Measurements from ENCODE around the gene DNAJB12.
A peak's percentile ranks its signal among the peaks of the same experiment; 100 is the strongest.
"Not testable (repeated sequence)": the region's sequence is repeated elsewhere in the genome, so short reads cannot be mapped to it uniquely, and the experiment has no call there.

Gene DNAJB12

GRCh38 chr10:72310241-72310633 lies 44.5 kb downstream of the DNAJB12 start:
- Histone ChIP-seq H3K9me3 (ENCODE audit: low read length) (no peaks in the 10 kb centered on the region), H3K9ac (ENCODE audit: low read length) (no peak overlapping the region), H3K36me3 (ENCODE audit: insufficient read depth, low read length) (no peaks in the 10 kb centered on the region), H3K27me3 (ENCODE audit: control insufficient read depth in 1 of 2, insufficient read depth in 2 of 2, low read length in 2 of 2) (no peaks in the 10 kb centered on the region), H3K27ac (ENCODE audit: low read depth, low read length) (no peak overlapping the region), H3K4me1 (ENCODE audit: insufficient read depth, low read length) (peaks cover 9% of the 10 kb centered on the region), H3K4me3 (ENCODE audit: low read depth in 1 of 2, low read length in 2 of 2) (no peak overlapping the region)

- Histone ChIP-seq H3K27ac (ENCODE audit: low read depth, low read length) (no peak overlapping the region), H3K9ac (ENCODE audit: low read length) (no peak overlapping the region), H3K4me3 (ENCODE audit: low read depth in 1 of 2, low read length in 2 of 2) (no peak overlapping the region)
Observed at GRCh38 chr10:72309290-72310240, 45.2 kb downstream of the DNAJB12 start.

GRCh38 chr10:72308320-72308987 lies 46.3 kb downstream of the DNAJB12 start:
- Histone ChIP-seq H3K27ac (ENCODE audit: low read depth, low read length) (no peak overlapping the region), H3K36me3 (ENCODE audit: insufficient read depth, low read length) (no peaks in the 10 kb centered on the region), H3K9ac (ENCODE audit: low read length) (no peak overlapping the region), H3K9me3 (ENCODE audit: low read length) (no peaks in the 10 kb centered on the region), H3K27me3 (ENCODE audit: control insufficient read depth in 1 of 2, insufficient read depth in 2 of 2, low read length in 2 of 2) (no peaks in the 10 kb centered on the region), H3K4me1 (ENCODE audit: insufficient read depth, low read length) (peaks cover 4% of the 10 kb centered on the region), H3K4me3 (ENCODE audit: low read depth in 1 of 2, low read length in 2 of 2) (no peak overlapping the region)

More at GRCh38 chr10:72309290-72310240, 45.2 kb downstream of the DNAJB12 start:
- no peaks in the 10 kb centered on the region for H3K27me3 ChIP-seq (ENCODE audit: control insufficient read depth in 1 of 2, insufficient read depth in 2 of 2, low read length in 2 of 2)
- H3K4me1 ChIP-seq (ENCODE audit: insufficient read depth, low read length), result peaks cover 4% of the 10 kb centered on the region
- no peaks in the 10 kb centered on the region for H3K36me3 ChIP-seq (ENCODE audit: insufficient read depth, low read length)
- no peaks in the 10 kb centered on the region for H3K9me3 ChIP-seq (ENCODE audit: low read length)

- H3K4me1 ChIP-seq (ENCODE audit: insufficient read depth, low read length); H3K4me3 ChIP-seq (ENCODE audit: low read depth in 1 of 2, low read length in 2 of 2); H3K27me3 ChIP-seq (ENCODE audit: control insufficient read depth in 1 of 2, insufficient read depth in 2 of 2, low read length in 2 of 2); H3K9me3 ChIP-seq (ENCODE audit: low read length); H3K9ac ChIP-seq (ENCODE audit: low read length); H3K27ac ChIP-seq (ENCODE audit: low read depth, low read length); H3K36me3 ChIP-seq (ENCODE audit: insufficient read depth, low read length): not testable (repeated sequence)
Observed at GRCh38 chr10:72307711-72308110, 47.0 kb downstream of the DNAJB12 start.

- no peak overlapping the region for H3K27ac ChIP-seq (ENCODE audit: low read depth, low read length)
- H3K9ac ChIP-seq (ENCODE audit: low read length), result no peak overlapping the region
- H3K27me3 ChIP-seq (ENCODE audit: control insufficient read depth in 1 of 2, insufficient read depth in 2 of 2, low read length in 2 of 2), result no peaks in the 10 kb centered on the region
- H3K4me3 ChIP-seq (ENCODE audit: low read depth in 1 of 2, low read length in 2 of 2), result no peak overlapping the region
- no peaks in the 10 kb centered on the region for H3K36me3 ChIP-seq (ENCODE audit: insufficient read depth, low read length)
- H3K4me1 ChIP-seq (ENCODE audit: insufficient read depth, low read length), result peaks cover 4% of the 10 kb centered on the region
- H3K9me3 ChIP-seq (ENCODE audit: low read length), result no peaks in the 10 kb centered on the region
Observed at GRCh38 chr10:72306215-72306760, 48.4 kb downstream of the DNAJB12 start.

GRCh38 chr10:72303424-72304128 lies 51.1 kb downstream of the DNAJB12 start:
- Histone ChIP-seq H3K27me3 (ENCODE audit: control insufficient read depth in 1 of 2, insufficient read depth in 2 of 2, low read length in 2 of 2) (no peaks in the 10 kb centered on the region), H3K9ac (ENCODE audit: low read length) (no peak overlapping the region), H3K27ac (ENCODE audit: low read depth, low read length) (no peak overlapping the region), H3K4me1 (ENCODE audit: insufficient read depth, low read length) (no peaks in the 10 kb centered on the region), H3K36me3 (ENCODE audit: insufficient read depth, low read length) (no peaks in the 10 kb centered on the region), H3K9me3 (ENCODE audit: low read length) (no peaks in the 10 kb centered on the region), H3K4me3 (ENCODE audit: low read depth in 1 of 2, low read length in 2 of 2) (no peak overlapping the region)

- Histone ChIP-seq H3K36me3 (ENCODE audit: insufficient read depth, low read length) (no peaks in the 10 kb centered on the region), H3K4me3 (ENCODE audit: low read depth in 1 of 2, low read length in 2 of 2) (no peak overlapping the region), H3K27ac (ENCODE audit: low read depth, low read length) (peak overlapping the region; percentile 99), H3K9me3 (ENCODE audit: low read length) (no peaks in the 10 kb centered on the region), H3K9ac (ENCODE audit: low read length) (peak overlapping the region; percentile 66), H3K4me1 (ENCODE audit: insufficient read depth, low read length) (peaks cover 6% of the 10 kb centered on the region), H3K27me3 (ENCODE audit: control insufficient read depth in 1 of 2, insufficient read depth in 2 of 2, low read length in 2 of 2) (no peaks in the 10 kb centered on the region)
Observed at GRCh38 chr10:72298592-72299519, 55.9 kb downstream of the DNAJB12 start.

- Histone ChIP-seq H3K9me3 (ENCODE audit: low read length) (no peaks in the 10 kb centered on the region), H3K27me3 (ENCODE audit: control insufficient read depth in 1 of 2, insufficient read depth in 2 of 2, low read length in 2 of 2) (no peaks in the 10 kb centered on the region), H3K9ac (ENCODE audit: low read length) (peak overlapping the region; percentile 66), H3K27ac (ENCODE audit: low read depth, low read length) (peak overlapping the region; percentile 99), H3K4me3 (ENCODE audit: low read depth in 1 of 2, low read length in 2 of 2) (peak overlapping the region; percentile 68 to 98), H3K36me3 (ENCODE audit: insufficient read depth, low read length) (no peaks in the 10 kb centered on the region), H3K4me1 (ENCODE audit: insufficient read depth, low read length) (peaks cover 6% of the 10 kb centered on the region)
Observed at GRCh38 chr10:72297805-72298591, 56.7 kb downstream of the DNAJB12 start.

GRCh38 chr10:72297281-72297804 lies 57.4 kb downstream of the DNAJB12 start:
- no peaks in the 10 kb centered on the region for H3K36me3 ChIP-seq (ENCODE audit: insufficient read depth, low read length)
- peaks cover 6% of the 10 kb centered on the region for H3K4me1 ChIP-seq (ENCODE audit: insufficient read depth, low read length)
- H3K4me3 ChIP-seq (ENCODE audit: low read depth in 1 of 2, low read length in 2 of 2), result peak overlapping the region; percentile 68 to 98
- no peaks in the 10 kb centered on the region for H3K9me3 ChIP-seq (ENCODE audit: low read length)
- no peaks in the 10 kb centered on the region for H3K27me3 ChIP-seq (ENCODE audit: control insufficient read depth in 1 of 2, insufficient read depth in 2 of 2, low read length in 2 of 2)
- peak overlapping the region; percentile 66 for H3K9ac ChIP-seq (ENCODE audit: low read length)
- H3K27ac ChIP-seq (ENCODE audit: low read depth, low read length), result peak overlapping the region; percentile 99

- not testable (repeated sequence) for H3K36me3 ChIP-seq (ENCODE audit: insufficient read depth, low read length); H3K27me3 ChIP-seq (ENCODE audit: control insufficient read depth in 1 of 2, insufficient read depth in 2 of 2, low read length in 2 of 2); H3K4me1 ChIP-seq (ENCODE audit: insufficient read depth, low read length); H3K9me3 ChIP-seq (ENCODE audit: low read length)
- peak overlapping the region; percentile 68 to 98 for H3K4me3 ChIP-seq (ENCODE audit: low read depth in 1 of 2, low read length in 2 of 2)
- peak overlapping the region; percentile 66 for H3K9ac ChIP-seq (ENCODE audit: low read length)
- H3K27ac ChIP-seq (ENCODE audit: low read depth, low read length), result peak overlapping the region; percentile 99
Observed at GRCh38 chr10:72296829-72297280, 57.9 kb downstream of the DNAJB12 start.

Measured in muscle layer of colon (tissue), 2 donors.